Tibial nerve (tissue), 4 donors: Measurements from ENCODE around the gene CIROP. TPM values are rescaled to one million over a fixed set of nuclear protein-coding genes. Genes with fewer than 3 reads are reported as not detected.

Experiments used
- DNase-seq, 2 donors: peaks; one replicate each; pipeline ENCODE4 v3.0.0-alpha.2; 2019; ENCODE audit warnings: low spot score in 2 of 2
- H3K27ac ChIP-seq, 4 donors: fragments of 200-600 bp; sonication (generic) in 3 of 4; one replicate each; pipeline ENCODE4 v1.5.1; 2017 to 2019; ENCODE audit warnings: mild to moderate bottlenecking in 1 of 4
- H3K27me3 ChIP-seq, 2 donors: fragments of 200-600 bp; sonication (generic) in 1 of 2; one replicate each; pipeline versions ENCODE4 v1.5.1 to v1.6.0; 2017 to 2019
- H3K36me3 ChIP-seq, 3 donors: fragments of 200-600 bp; sonication (generic); one replicate each; pipeline ENCODE4 v1.5.1; 2018 to 2019
- H3K4me1 ChIP-seq, 4 donors: fragments of 200-600 bp; sonication (generic) in 3 of 4; one replicate each; pipeline ENCODE4 v1.5.1; 2017 to 2019
- H3K4me3 ChIP-seq, 4 donors: fragments of 200-600 bp; sonication (generic) in 3 of 4; one replicate each; pipeline ENCODE4 v1.5.1; 2017 to 2019; ENCODE audit warnings: mild to moderate bottlenecking in 1 of 4, moderate library complexity in 1 of 4
- H3K9me3 ChIP-seq, 4 donors: fragments of 200-600 bp; sonication (generic) in 3 of 4; one replicate each; pipeline ENCODE4 v1.5.1; 2017 to 2019
- EP300 ChIP-seq, 2 donors: sonication (generic); formaldehyde crosslinking; IDR thresholded peaks; one replicate each; pipeline ENCODE4 v1.6.1; 2017; ENCODE audit warnings: antibody characterized with exemption in 2 of 2, mild to moderate bottlenecking in 1 of 2
- POLR2A ChIP-seq, 2 donors: fragments of 450-650 bp; IDR thresholded peaks; one replicate each; pipeline ENCODE4 v1.6.1; 2017; ENCODE audit warnings: antibody characterized with exemption in 2 of 2, mild to moderate bottlenecking in 2 of 2, moderate library complexity in 2 of 2
- WGBS, 2 donors: methylation state at CpG; one replicate each; pipeline ENCODE4 v1.1.5; 2018; 5-methylcytosine and 5-hydroxymethylcytosine counted together
- total RNA-seq, 4 donors: library from RNA; depleted of rRNA; stranded (reverse); fragments of >200 nt; gene quantifications; one replicate each; pipeline ENCODE4 v1.1.0, GENCODE V29; 2016
- TF ChIP-seq, protein P1 (sequence below), 5 experiments: fragments of 200-600 bp in 3 of 5; fragments of 450-650 bp in 2 of 5; sonication (generic) in 3 of 5; IDR thresholded peaks; one replicate each; pipeline ENCODE4 v1.5.1; 2016 to 2019; ENCODE audit warnings: antibody characterized with exemption in 5 of 5, mild to moderate bottlenecking in 3 of 5, moderate library complexity in 2 of 5

The CIROP gene
- total RNA-seq, 4 donors from 2014 or later: not detected

GRCh38 chr14:23099212-23099861 is 5.5 kb downstream of the CIROP start:
- WGBS, 2 donors: 88 to 95% methylated on average over 10 of the region's 10 CpGs
- H3K9me3 ChIP-seq: no peaks in the 10 kb centered on the region
- no peaks in the 10 kb centered on the region for H3K27me3 ChIP-seq
- H3K27ac ChIP-seq: no peak overlapping the region
- TF ChIP-seq, protein P1, sequence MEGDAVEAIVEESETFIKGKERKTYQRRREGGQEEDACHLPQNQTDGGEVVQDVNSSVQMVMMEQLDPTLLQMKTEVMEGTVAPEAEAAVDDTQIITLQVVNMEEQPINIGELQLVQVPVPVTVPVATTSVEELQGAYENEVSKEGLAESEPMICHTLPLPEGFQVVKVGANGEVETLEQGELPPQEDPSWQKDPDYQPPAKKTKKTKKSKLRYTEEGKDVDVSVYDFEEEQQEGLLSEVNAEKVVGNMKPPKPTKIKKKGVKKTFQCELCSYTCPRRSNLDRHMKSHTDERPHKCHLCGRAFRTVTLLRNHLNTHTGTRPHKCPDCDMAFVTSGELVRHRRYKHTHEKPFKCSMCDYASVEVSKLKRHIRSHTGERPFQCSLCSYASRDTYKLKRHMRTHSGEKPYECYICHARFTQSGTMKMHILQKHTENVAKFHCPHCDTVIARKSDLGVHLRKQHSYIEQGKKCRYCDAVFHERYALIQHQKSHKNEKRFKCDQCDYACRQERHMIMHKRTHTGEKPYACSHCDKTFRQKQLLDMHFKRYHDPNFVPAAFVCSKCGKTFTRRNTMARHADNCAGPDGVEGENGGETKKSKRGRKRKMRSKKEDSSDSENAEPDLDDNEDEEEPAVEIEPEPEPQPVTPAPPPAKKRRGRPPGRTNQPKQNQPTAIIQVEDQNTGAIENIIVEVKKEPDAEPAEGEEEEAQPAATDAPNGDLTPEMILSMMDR (IDR thresholded peaks at IDR 0.05): no peak
- TF ChIP-seq EP300 (IDR thresholded peaks at IDR 0.05) (no peak), POLR2A (IDR thresholded peaks at IDR 0.05) (no peak)
- no peak overlapping the region for H3K4me3 ChIP-seq
- DNase-seq: no peak
- peaks cover 0 to 22% (median 0%) of the 10 kb centered on the region in 3 donors for H3K36me3 ChIP-seq
- peaks cover 0 to 15% (median 13%) of the 10 kb centered on the region in 4 donors for H3K4me1 ChIP-seq

DNA sequence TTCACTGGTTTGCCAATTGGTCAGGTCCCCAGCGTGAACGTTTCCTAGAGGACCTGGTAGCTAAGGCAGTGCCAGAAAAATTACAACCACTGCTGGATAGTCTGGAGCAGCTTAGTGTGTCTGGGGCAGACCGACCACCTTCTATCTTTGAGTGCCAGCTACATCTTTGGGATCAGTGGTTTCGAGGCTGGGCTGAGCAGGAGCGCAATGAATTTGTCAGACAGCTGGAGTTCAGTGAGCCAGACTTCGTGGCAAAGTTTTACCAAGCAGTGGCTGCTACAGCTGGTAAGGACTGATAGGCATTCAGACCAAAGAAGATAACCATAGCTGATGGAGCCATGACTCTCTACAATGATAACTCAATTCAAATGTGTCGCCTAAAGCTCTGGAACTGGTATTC is 7.0 kb downstream of the CIROP start:
- no peak overlapping the region for H3K27ac ChIP-seq
- no peaks in the 10 kb centered on the region for H3K9me3 ChIP-seq
- DNase-seq: no peak
- H3K4me3 ChIP-seq: no peak overlapping the region
- peaks cover 0 to 30% (median 23%) of the 10 kb centered on the region in 4 donors for H3K4me1 ChIP-seq
- 93 to 94% methylated on average over 7 of the region's 7 CpGs for WGBS, 2 donors
- no peaks in the 10 kb centered on the region for H3K27me3 ChIP-seq
- peaks cover 0 to 22% (median 0%) of the 10 kb centered on the region in 3 donors for H3K36me3 ChIP-seq
- no peak for TF ChIP-seq EP300 (IDR thresholded peaks at IDR 0.05)
- TF ChIP-seq, protein P1 (IDR thresholded peaks at IDR 0.05): no peak
- TF ChIP-seq POLR2A (IDR thresholded peaks at IDR 0.05): no peak

- no peaks in the 10 kb centered on the region for H3K27me3 ChIP-seq
- H3K36me3 ChIP-seq: peaks cover 3 to 45% (median 7%) of the 10 kb centered on the region in 3 donors
- peaks cover 0 to 40% (median 24%) of the 10 kb centered on the region in 4 donors for H3K4me1 ChIP-seq
- peak; percentile 70 to 94 for TF ChIP-seq POLR2A (IDR thresholded peaks at IDR 0.05)
- peak; percentile 79 to 96 for TF ChIP-seq EP300 (IDR thresholded peaks at IDR 0.05)
- TF ChIP-seq, protein P1 (IDR thresholded peaks at IDR 0.05): peak in 1 of 5 experiments; percentile 14
- H3K9me3 ChIP-seq: no peaks in the 10 kb centered on the region
- peak within 1 kb of the TSS; percentile 93 to 99 (median 96) for H3K27ac ChIP-seq
- DNase-seq: peak; percentile 100
- H3K4me3 ChIP-seq: peak within 1 kb of the TSS; percentile 66 to 92 (median 68)
- 0 to 1% methylated on average over 46 of the region's 46 CpGs for WGBS, 2 donors
These were observed 9.3 kb downstream of the CIROP start, which contains the start of gene C14orf119 for GRCh38 chr14:23095196-23096108. C14orf119 (plus strand) TSS chr14:23095505; CDS start chr14:23097659, 2,154 bp downstream.

DNA sequence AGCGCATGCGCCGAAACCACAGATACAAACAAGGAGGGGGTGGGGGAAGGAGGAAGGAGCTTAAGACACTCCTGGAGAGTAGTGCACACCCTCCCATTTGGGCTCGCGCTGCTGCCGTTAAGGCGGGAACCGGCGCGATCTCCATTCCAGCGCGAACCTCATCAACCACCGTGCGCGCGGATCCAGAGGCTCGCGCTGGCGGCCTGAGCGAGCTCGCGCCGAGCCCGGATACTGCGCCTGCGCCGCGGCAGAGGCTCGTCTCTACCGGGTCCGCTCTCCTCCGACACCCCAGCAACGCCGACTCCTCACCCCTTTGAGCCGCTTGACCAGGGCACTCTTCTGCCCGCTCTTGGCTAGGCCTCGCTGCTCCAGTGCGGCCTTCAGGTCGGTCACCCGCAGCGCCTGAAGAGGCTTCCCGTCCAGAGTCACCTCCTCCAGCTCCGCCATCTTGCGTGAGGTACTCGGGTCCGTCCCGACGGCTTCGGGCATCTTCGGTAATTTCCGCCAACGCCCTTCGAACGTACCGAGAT is 10.1 kb downstream of the CIROP start, which contains the start of gene ACIN1:
Gene ACIN1, minus strand, starts transcription at position 471 of the 530 bp plus-strand sequence. Its CDS starts 24 bp downstream, at position 447.
- H3K9me3 ChIP-seq: no peaks in the 10 kb centered on the region
- WGBS, 2 donors: 0 to 1% methylated on average over 40 to 49 of the region's 55 CpGs
- peak; percentile 37 to 61 for DNase-seq
- peak; percentile 57 to 88 for TF ChIP-seq POLR2A (IDR thresholded peaks at IDR 0.05)
- TF ChIP-seq EP300 (IDR thresholded peaks at IDR 0.05): peak in 1 of 2 donors; percentile 94
- TF ChIP-seq, protein P1 (IDR thresholded peaks at IDR 0.05): no peak
- peak within 1 kb of the TSS; percentile 93 to 99 (median 96) for H3K27ac ChIP-seq
- H3K36me3 ChIP-seq: peaks cover 3 to 52% (median 14%) of the 10 kb centered on the region in 3 donors
- peak within 1 kb of the TSS; percentile 66 to 92 (median 68) for H3K4me3 ChIP-seq
- H3K4me1 ChIP-seq: peaks cover 0 to 40% (median 24%) of the 10 kb centered on the region in 4 donors
- H3K27me3 ChIP-seq: no peaks in the 10 kb centered on the region
